Esophagus squamous epithelium (tissue), 5 donors: ENCODE data around the gene CAPN5. TPM values are rescaled to one million over a fixed set of nuclear protein-coding genes. Genes with fewer than 3 reads are reported as not detected.

Source experiments
- DNase-seq: peaks from one replicate; lab custom pipeline; 2025; lab: John Stamatoyannopoulos, UW
- H3K27ac ChIP-seq, 4 donors: fragments of 200-600 bp; sonication (generic); one replicate each; pipeline ENCODE4 v1.5.1; 2016 to 2019; ENCODE audit warnings: mild to moderate bottlenecking in 1 of 4
- H3K27me3 ChIP-seq, 4 donors: fragments of 200-600 bp; sonication (generic); 1 replicate in 3 of 4; 2 replicates in 1 of 4; pipeline versions ENCODE4 v1.5.1 to v1.6.0; 2017 to 2021; ENCODE audit warnings: antibody characterized with exemption in 1 of 4
- H3K36me3 ChIP-seq, 3 donors: fragments of 200-600 bp; sonication (generic); one replicate each; pipeline ENCODE4 v1.5.1; 2016 to 2019
- H3K4me1 ChIP-seq, 3 donors: fragments of 200-600 bp; sonication (generic); one replicate each; pipeline ENCODE4 v1.5.1; 2017 to 2019
- H3K4me3 ChIP-seq, 4 donors: fragments of 200-600 bp; sonication (generic); 1 replicate in 3 of 4; 2 replicates in 1 of 4; pipeline ENCODE4 v1.5.1; 2016 to 2019; ENCODE audit warnings: mild to moderate bottlenecking in 2 of 4, moderate library complexity in 1 of 4
- H3K9me3 ChIP-seq, 3 donors: fragments of 200-600 bp; sonication (generic); one replicate each; pipeline ENCODE4 v1.5.1; 2016 to 2019
- CTCF ChIP-seq, 6 experiments: fragments of 450-650 bp in 4 of 6; fragments of 200-600 bp in 2 of 6; sonication (generic) in 2 of 6; IDR thresholded peaks; one replicate each; pipeline ENCODE4 v1.5.1; 2016 to 2019; ENCODE audit warnings: antibody characterized with exemption in 6 of 6, mild to moderate bottlenecking in 4 of 6, moderate library complexity in 4 of 6
- POLR2A ChIP-seq, 4 donors: fragments of 450-650 bp; IDR thresholded peaks; one replicate each; pipeline ENCODE4 v1.6.1; 2017; ENCODE audit warnings: antibody characterized with exemption in 4 of 4, mild to moderate bottlenecking in 4 of 4, moderate library complexity in 3 of 4
- WGBS, 2 donors: methylation state at CpG; one replicate each; pipeline ENCODE4 v1.1.5; 2018; 5-methylcytosine and 5-hydroxymethylcytosine counted together
- intact Hi-C: fragments of 100-400 bp; cut with DNase I; formaldehyde crosslinking; loops from one replicate; pipeline ENCODE4 v1.15.0; 2022
- total RNA-seq, 4 donors: library from RNA; depleted of rRNA; stranded (reverse); fragments of >200 nt; gene quantifications; one replicate each; pipeline ENCODE4 v1.1.0, GENCODE V29; 2016
- donor health status: DM: yes; HTN: yes; CAD: no.

The CAPN5 gene
- total RNA-seq, 4 donors from 2014 or later, result 9.3 to 63.2 (median 13.5) TPM

GRCh38 chr11:77129842-77130756 is 63.3 kb downstream of the CAPN5 start:
- H3K27me3 ChIP-seq, result peaks cover 0 to 13% (median 0%) of the 10 kb centered on the region in 4 donors
- H3K9me3 ChIP-seq, result no peaks in the 10 kb centered on the region
- no peak overlapping the region for H3K27ac ChIP-seq
- TF ChIP-seq POLR2A (IDR thresholded peaks at IDR 0.05), result no peak
- no peak for DNase-seq
- WGBS, 2 donors, result 82 to 94% methylated on average over 6 to 7 of the region's 11 CpGs
- no peaks in the 10 kb centered on the region for H3K36me3 ChIP-seq
- H3K4me3 ChIP-seq, result no peak overlapping the region
- H3K4me1 ChIP-seq, result peaks cover 13 to 39% (median 24%) of the 10 kb centered on the region in 3 donors
- intact Hi-C loops, result loop anchor here (5.0 kb wide), 1 partner anchor 57 kb away; no protein-coding TSS in a partner anchor

GRCh38 chr11:77130763-77131513 is 64.2 kb downstream of the CAPN5 start:
- Histone ChIP-seq H3K27ac (no peak overlapping the region), H3K4me3 (no peak overlapping the region), H3K4me1 (peaks cover 13 to 39% (median 24%) of the 10 kb centered on the region in 3 donors), H3K36me3 (no peaks in the 10 kb centered on the region), H3K27me3 (peaks cover 0 to 13% (median 0%) of the 10 kb centered on the region in 4 donors), H3K9me3 (no peaks in the 10 kb centered on the region)
- DNase-seq, result no peak
- WGBS, 2 donors, result 17 to 82% methylated on average over 3 to 5 of the region's 9 CpGs
- TF ChIP-seq POLR2A (IDR thresholded peaks at IDR 0.05) (no peak), CTCF (IDR thresholded peaks at IDR 0.05) (no peak)
- intact Hi-C loops, result no loop called here

- DNase-seq, result no peak
- H3K36me3 ChIP-seq, result no peaks in the 10 kb centered on the region
- intact Hi-C loops, result no loop called here
- H3K27ac ChIP-seq, result no peak overlapping the region
- no peak for TF ChIP-seq POLR2A (IDR thresholded peaks at IDR 0.05)
- no peak for TF ChIP-seq CTCF (IDR thresholded peaks at IDR 0.05)
- H3K9me3 ChIP-seq, result no peaks in the 10 kb centered on the region
- peaks cover 11 to 36% (median 24%) of the 10 kb centered on the region in 3 donors for H3K4me1 ChIP-seq
- H3K27me3 ChIP-seq, result peaks cover 0 to 18% (median 0%) of the 10 kb centered on the region in 4 donors
- WGBS, 2 donors, result 49% methylated on average over 2 of the region's 6 CpGs; no CpG with 5 or more reads in 1 of the 2 donors
- H3K4me3 ChIP-seq, result no peak overlapping the region
These were observed 64.8 kb downstream of the CAPN5 start for GRCh38 chr11:77131560-77131959.

- intact Hi-C loops, result no loop called here
- WGBS, 2 donors, result 2 to 12% methylated on average over 1 to 2 of the region's 2 CpGs
These were observed 68.3 kb downstream of the CAPN5 start for GRCh38 chr11:77135069-77135468.

GRCh38 chr11:77136074-77136473 is 69.3 kb downstream of the CAPN5 start:
- no peak overlapping the region for H3K27ac ChIP-seq
- H3K4me1 ChIP-seq, result peaks cover 0 to 40% (median 8%) of the 10 kb centered on the region in 3 donors
- no peak overlapping the region for H3K4me3 ChIP-seq
- DNase-seq, result no peak
- no peaks in the 10 kb centered on the region for H3K36me3 ChIP-seq
- no peak for TF ChIP-seq POLR2A (IDR thresholded peaks at IDR 0.05)
- TF ChIP-seq CTCF (IDR thresholded peaks at IDR 0.05), result no peak
- WGBS, 2 donors, result 40 to 45% methylated on average over 5 to 8 of the region's 8 CpGs
- peaks cover 0 to 33% (median 5%) of the 10 kb centered on the region in 4 donors for H3K27me3 ChIP-seq
- no peaks in the 10 kb centered on the region for H3K9me3 ChIP-seq
- intact Hi-C loops, result no loop called here

More at GRCh38 chr11:77135069-77135468, 68.3 kb downstream of the CAPN5 start:
- H3K36me3 ChIP-seq, result no peaks in the 10 kb centered on the region
- no peak for TF ChIP-seq POLR2A (IDR thresholded peaks at IDR 0.05)
- H3K27me3 ChIP-seq, result peaks cover 0 to 33% (median 5%) of the 10 kb centered on the region in 4 donors
- DNase-seq, result no peak
- no peak overlapping the region for H3K27ac ChIP-seq
- no peak overlapping the region for H3K4me3 ChIP-seq
- no peaks in the 10 kb centered on the region for H3K9me3 ChIP-seq
- peaks cover 0 to 41% (median 12%) of the 10 kb centered on the region in 3 donors for H3K4me1 ChIP-seq
